ENCODE data around the gene PRND.
"Not testable (repeated sequence)": the region's sequence is repeated elsewhere in the genome, so short reads cannot be mapped to it uniquely, and the experiment has no call there.

The PRND gene

DNA sequence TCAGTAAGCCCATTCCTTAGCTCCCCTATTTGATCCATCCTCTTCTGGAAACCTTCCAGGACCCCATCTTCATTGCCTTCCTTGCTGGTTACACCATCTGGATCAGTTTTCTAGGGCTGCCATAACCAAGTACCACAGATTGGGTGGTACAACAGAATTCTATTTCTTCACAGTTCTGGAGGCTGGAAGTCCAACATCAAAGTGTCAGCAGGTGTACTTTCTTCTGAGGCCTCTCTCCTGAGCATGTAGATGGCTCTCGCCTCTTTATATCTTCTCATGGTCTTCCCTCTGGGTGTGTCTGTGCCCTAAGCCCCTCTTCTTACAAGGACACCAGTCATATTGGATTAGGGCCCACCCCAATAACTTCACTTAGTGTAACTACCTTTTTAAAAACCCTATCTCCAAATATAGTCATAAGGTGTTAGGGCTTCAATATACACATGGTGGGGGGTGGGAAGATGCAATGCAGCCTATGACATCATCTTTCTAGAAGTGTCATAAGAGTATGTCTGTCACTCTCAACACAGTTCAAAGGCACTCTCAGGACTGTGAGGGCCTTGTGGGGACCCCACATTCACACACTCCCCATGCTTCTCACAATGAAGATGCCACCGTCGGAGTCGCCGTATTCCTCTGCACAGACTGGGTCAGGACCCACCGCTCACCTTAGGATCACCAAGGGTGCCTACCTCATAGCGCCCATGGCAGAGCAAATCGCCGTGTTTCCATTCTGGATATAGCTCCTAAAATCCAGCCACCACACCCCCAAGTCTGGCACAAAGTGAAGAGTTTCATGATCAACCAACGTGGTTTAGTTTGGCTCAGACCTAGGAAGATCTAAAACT is 12.2 kb upstream of the PRND start:
- DNase-seq, result no peak

DNA sequence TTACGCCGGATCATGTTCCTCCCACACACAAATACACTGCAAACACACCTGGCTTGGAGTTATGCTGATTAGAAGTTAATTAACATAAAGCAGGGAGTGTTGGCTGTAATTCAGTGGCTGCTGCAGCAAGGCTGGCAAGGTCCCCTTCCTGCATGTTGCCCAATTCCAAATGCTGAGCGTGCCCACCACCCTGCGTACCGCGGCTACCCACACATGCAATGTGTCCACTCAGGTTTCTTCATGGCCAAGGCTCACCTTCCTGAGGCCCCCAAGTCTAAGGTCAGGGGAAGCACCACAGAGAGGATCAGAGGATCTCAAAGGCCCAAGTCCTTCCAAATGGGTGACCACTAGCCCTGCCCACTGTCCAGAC is 11.6 kb upstream of the PRND start:
- DNase-seq, result no peak

DNA sequence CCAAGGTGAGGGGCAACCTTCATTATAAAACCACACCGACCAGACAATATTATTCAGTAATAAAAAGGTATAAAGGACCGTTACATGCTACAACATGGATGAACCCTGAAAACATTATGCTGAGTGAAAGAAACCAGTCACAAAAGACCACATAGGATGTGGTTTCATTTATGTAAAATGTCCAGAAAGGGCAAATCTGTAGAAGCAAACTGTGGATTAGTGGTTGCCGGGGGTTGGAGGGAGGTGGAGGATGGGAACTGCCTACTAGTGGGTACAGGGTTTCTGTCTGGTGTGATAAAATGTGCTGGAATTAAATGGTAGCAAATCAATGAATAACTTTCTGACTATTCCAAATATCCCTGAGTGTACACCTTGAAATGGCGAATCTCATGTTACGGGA is 10.2 kb upstream of the PRND start:
- DNase-seq, result no peak

DNA sequence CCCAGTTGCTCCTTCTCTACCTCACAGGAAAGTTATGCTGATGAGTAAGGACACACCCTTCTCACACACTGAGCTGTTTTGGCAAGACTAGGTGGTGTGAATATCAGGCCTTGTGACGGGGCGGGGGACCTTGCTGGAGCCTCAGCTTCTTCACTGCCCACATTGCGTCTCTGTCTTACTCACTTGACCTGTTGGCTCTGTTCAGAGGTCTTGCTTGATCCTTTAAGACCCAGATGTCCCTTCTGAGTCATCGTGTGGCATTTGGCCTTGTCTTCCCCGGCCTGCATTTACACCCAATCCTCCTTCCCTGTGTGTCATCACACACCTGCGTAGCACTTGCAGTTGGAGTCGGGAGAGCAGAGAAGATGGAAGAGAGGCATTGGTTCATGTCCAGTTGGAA is 8.3 kb upstream of the PRND start:
- DNase-seq, result no peak

DNA sequence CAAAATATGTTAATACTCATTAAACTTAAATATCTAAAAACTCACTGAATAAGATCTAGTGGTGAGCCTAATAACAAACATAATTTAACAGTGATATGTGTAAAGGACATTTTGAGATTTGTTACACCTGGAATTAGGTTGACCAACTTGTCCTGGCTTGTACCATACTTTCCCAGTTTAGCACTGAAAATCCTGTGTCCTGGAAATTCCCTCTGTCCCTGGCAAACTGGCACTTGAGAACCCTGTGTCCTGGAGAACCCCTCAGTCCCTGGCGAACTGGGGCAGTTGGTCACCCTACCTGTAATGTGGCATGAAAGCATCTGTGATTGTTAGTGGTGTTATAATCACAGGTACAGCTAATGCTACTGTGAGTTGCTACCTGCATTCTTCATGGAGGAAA is 6.9 kb upstream of the PRND start:
- no peak for DNase-seq

GRCh38 chr20:4717816-4718570 is 3.7 kb upstream of the PRND start:
- DNase-seq, result no peak

DNA sequence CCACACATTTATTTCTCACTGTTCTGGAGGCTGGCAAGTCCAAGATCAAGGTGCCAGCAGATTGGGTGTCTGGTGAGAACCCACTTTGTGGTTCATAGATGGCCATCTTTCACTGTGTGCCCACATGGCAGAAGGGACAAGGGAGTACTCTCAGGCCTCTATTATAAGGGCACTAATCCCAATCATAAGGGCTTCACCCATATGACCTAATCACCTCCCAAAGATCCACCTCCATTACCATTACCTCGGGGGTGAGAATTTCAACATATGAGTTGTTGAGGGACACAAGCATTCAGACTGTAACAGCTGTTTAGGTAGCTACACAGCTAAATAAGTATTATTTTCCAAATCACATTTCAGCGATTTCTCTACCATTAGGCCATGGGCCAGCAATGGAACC is 2.5 kb upstream of the PRND start:
- no peak for DNase-seq

DNA sequence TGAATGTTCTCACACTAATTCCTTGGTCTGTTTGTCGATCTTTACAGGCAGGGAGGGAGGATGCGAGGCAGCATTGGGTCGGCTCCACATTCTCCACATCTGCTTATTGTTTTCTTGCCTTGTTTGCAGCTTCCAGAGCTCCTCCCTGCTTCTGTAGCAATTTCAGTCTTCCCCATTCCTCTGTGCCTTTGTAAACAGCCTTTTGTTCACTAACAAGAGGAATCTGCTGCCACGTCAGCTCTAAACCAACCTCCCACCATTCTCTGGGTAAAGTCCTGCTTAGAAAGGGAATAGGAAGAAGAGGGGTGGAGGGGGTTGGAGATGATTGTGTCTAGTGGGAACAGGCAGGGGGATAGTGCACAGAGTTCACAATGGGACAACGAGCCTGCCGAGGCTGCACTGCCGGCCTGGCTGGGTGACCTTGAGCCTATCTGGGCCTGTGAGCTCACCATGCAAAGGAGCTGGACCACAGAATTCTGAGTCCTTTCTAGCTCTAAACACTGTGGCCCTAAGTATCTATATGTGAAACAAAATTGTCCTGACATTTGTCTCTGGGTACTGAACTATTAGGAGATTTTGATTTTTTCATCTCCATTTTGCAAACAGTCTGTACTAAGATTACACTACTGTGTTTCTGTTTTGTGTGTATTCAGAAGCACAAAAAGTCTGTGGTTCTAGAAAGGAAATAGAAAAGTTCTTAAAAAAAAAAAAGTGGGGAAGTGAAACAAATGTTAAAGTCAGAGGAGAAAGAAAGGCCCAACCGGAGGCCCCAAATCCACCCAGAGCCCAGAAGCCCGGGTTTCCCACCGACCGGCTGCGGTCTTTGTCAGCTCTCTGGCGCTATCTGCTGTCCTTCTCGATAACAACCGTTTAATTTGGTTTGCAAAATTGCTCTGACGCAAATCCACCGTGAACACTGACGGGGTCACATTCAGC is 1.4 kb upstream of the PRND start:
- DNase-seq, result peak; percentile 18

DNA sequence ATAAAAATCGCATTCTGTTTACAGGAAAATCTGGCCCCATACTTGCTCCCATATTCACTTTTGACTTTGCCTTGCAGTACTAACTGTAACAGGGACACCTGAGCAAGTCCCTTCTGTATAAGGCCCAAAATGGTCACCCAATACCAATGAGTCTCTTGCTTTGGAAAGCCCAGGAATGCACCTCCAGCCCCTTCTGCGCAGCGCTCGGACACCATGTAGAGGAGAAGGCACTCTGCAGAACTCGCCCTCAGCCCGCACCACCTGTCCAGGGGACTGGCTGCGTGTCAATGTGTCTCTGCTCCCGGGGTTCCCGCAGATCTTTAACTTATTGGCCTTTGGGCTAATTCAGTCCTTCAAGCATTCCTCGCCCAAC is 746 bp upstream of the PRND start:
- no peak for DNase-seq

- no peak for DNase-seq
These were observed 862 bp downstream of the PRND start for GRCh38 chr20:4722571-4722970.

GRCh38 chr20:4722993-4723392 is 1.3 kb downstream of the PRND start:
- no peak for DNase-seq

- not testable (repeated sequence) for DNase-seq
These were observed 1.8 kb downstream of the PRND start for GRCh38 chr20:4723553-4723952.

DNA sequence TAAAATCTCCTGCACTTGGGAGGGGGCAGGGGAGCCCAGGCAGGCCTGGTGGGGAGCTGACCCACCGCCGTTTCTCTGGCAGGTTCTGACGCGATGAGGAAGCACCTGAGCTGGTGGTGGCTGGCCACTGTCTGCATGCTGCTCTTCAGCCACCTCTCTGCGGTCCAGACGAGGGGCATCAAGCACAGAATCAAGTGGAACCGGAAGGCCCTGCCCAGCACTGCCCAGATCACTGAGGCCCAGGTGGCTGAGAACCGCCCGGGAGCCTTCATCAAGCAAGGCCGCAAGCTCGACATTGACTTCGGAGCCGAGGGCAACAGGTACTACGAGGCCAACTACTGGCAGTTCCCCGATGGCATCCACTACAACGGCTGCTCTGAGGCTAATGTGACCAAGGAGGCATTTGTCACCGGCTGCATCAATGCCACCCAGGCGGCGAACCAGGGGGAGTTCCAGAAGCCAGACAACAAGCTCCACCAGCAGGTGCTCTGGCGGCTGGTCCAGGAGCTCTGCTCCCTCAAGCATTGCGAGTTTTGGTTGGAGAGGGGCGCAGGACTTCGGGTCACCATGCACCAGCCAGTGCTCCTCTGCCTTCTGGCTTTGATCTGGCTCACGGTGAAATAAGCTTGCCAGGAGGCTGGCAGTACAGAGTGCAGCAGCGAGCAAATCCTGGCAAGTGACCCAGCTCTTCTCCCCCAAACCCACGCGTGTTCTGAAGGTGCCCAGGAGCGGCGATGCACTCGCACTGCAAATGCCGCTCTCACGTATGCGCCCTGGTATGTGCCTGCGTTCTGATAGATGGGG is 3.0 kb downstream of the PRND start:
- DNase-seq, result no peak

DNA sequence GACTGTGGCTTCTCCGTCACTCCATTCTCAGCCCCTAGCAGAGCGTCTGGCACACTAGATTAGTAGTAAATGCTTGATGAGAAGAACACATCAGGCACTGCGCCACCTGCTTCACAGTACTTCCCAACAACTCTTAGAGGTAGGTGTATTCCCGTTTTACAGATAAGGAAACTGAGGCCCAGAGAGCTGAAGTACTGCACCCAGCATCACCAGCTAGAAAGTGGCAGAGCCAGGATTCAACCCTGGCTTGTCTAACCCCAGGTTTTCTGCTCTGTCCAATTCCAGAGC is 3.5 kb downstream of the PRND start:
- no peak for DNase-seq

GRCh38 chr20:4726710-4727397 is 5.1 kb downstream of the PRND start:
- no peak for DNase-seq

DNA sequence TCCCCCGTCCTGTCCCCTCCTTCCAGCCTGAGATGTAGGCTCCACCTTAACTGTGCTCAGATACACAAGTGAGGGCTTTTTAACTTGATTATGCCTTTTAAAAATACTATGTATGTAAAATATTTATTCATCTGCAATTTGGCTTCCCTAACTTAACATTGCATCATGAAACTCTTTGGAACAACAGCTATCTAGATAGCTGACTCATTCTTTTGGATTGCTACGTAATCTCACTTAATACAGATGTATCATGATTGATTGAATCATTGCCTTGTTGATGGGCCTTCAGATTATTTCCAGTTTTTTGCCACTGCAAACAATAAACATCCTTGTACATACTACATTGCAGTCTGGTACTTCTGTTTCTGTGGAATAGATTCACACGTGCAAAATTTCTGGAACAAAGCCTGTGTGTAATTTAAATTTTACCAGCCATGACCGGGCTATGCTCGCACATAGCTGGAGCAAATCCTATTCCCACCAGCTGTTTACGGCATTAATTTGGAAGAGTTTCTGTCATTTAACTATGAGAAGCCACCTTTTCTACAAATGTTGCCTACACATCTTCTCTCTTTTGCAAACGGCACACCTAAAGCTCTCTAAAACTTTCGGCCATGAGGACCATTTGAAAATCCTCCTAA is 6.5 kb downstream of the PRND start:
- DNase-seq, result no peak

- no peak for DNase-seq
These were observed 7.6 kb downstream of the PRND start for GRCh38 chr20:4729265-4729664.

DNA sequence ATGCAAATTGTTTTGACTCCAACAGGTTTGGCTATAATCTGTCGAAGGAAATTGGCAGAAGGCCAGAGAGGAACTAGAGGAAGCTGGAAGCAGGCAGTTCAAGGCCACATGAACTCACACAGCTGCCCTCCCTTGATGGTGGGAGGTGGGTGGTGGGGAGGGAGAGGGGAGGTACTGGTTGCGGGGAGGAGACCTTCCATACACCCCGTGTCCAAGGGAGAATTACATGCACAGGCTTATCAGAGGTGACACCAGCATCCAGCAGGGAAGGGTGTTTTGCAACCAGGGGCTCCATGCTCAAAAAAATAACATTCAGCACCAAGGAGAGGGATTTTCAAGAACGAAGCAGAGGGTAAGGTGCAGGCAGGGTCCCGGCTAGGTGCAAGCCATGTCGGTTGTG is 9.1 kb downstream of the PRND start:
- no peak for DNase-seq

DNA sequence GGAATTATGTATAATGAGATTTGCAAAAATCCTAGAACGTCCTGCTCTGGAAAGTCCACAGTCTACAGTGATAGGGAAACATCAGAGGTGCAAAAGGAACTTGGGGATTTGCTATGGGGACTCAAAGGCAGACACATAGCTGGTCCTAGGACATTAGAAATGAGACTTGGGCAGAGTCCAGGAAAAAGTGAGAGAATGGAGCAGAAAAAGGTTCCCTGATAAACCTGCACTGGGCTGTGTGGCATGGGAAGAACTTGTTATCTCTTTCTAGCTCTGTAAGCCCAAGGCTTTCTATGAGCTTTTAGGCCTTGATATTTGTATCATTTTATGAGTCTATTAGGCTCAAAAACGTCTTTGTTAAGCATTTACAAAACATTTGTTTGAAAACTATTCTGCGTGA is 15.2 kb downstream of the PRND start:
- no peak for DNase-seq

DNA sequence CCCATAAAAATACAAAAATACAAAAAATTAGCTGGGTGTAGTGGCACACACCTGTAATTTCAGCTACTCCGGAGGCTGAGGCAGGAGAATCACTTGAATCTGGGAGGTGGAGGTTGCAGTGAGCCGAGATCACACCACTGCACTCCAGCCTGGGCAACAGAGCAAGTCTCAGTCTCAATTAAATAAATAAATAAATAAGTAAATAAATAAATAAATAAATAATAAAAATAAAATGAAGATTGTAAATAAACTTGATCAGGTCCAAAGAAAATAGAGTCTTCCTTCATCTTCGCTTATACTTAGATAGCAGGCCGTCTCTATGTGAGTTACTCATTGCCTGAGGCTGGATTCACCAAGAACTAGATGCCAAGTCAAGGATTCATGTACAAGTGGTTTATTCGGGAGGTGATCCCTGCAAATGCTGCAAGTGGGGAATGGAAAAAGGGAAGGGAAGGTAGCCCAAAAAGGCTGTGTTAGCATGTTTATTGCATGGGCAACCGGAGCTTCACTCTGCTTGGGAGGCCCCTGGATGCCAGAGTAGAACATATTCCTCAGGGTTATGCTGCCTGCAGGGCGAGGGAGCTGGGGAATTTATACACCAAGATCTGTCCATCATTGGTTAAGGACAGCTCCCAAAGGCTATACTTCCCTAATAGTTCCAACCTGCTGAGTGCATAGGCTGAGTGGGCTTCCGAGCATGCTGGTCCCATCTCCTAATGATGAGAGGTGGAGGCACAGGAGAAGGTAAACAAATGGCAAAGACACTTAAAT is 16.3 kb downstream of the PRND start:
- no peak for DNase-seq
